ENCODE results near the gene PLXNA2.

Gene PLXNA2

DNA sequence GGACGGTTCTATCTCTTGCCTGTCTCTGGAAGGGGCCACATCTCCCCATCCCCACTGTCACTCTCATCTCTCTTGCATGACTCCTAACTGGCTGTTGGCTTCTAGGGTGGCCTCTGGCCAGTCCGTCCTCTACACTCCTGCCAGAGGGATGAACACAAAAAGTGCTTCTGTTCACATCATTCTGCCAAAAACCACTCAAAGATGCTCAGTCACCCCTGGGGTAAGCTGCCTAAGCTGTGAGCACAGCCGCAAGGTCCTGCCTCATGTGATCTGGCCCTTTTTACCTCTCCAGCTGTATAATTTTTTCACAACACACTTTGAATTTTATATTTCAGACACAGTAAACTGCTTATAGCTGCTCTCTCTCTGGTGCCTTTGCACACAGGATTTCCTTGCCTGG is 235.7 kb downstream of the PLXNA2 start:
- no peak for DNase-seq

DNA sequence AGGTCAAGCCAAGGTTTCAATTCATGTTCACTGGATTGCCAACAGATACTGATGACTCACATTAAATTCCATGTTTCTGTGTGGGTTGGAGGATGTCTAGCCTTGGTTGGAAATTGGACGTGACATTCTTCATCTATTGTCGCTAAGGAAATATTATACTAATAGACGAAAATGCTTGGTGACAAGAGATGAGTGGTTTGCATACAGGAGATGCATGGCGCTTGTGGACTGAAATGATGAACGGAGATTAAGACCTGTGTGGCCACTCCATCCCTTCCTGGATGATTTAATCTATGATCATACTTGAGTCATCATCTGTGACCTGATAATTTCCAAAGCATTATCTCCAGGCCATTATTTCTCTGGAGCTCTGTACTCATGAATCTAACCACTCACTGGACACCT is 236.2 kb downstream of the PLXNA2 start:
- DNase-seq = no peak

DNA sequence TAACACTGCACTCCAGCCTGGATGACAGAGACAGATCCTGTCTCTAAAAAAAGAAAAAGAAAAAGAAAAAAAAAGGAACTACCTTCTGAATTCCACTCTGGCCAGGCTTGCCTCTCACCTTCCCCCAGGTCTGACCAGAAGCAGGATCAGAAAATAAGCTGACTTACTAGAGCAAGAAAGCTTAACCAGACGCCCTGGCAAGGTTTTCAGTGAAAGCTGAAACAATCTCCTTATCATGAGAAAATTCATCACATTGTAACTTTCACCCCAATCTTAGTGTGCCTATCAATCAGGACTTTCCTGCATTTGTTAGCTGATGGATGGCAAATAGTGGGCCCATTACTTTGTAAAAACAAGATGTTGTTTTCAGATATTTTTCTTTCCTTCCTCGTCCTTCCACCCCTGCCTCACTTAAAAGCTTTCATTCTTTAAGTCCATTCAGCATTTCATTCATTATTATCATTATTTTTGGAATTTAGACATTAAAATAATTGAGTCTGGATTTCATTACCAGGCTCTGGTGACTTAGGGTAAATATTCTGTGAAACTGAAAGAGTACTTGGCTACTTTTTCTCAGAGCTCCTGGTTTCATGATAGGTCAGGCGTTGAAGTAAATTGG is 236.8 kb downstream of the PLXNA2 start:
- no peak for DNase-seq

DNA sequence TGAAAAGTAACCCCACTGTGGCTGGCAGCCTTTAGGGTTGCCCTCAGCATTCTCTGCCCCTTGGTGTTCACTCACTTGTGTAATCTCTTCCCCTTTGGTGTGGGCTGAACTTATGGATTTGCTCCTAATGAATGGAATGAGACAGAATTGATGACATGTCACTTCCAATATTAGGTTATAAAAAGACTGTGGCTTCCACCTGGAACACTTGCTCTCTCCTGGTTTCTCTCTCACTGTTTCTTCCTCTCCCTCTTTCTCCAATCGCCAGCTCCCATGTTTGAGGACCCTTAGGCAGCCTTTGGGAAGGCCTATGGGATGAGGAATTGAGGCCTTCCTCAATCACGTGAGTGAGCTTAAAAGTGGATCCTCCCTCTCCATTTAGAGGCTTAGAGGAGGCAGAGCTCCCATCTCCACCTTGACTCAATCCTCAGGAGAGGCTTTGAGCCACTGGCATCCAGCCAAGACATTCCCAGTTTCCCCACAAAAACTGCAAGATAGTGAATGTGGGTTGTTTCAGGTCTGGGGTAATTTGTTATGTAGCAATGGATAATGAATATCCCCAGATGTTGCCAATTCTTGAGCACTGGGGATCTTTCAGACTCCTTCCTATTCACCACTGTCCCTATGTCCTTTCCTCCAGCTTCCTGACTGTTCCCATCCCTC is 237.8 kb downstream of the PLXNA2 start:
- no peak for DNase-seq

DNA sequence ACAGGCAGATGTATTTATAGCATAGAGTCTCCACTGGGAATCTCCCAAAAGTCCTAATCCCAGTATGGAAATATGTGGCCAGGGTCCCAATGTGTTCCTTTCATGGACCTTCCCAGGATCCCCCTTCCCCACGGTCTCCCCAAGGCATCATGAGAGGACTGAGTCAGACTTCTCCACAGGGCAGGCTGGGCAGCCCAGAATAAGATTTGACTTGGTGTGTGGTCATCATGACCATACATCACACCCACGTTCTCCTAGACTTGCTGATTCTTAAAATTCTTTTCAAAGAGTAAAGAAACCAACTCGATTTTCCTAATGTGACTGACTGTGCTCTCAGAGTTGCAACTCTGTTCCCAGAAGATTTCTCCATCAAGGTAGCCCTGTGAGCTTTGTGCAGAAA is 239.3 kb downstream of the PLXNA2 start:
- no peak for DNase-seq

DNA sequence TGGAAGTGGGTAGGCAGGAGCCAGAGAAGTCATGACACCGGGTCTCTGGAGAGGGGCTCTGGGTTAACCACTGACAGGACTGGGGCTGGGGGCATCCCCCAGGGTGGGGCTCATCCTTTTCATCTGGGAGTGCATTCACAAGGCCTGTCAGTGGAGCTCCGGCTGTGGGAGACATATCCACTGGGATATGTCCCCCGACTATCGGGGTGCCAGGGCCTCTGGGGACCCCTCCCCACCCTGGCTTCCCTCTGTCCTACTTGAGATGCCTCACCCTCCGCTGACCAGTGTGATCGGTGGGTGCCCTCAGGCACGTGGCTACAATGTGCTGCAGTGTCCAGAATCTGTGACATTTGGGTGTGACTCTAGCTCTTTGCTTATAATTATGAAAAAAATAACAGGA is 240.9 kb downstream of the PLXNA2 start:
- no peak for DNase-seq

DNA sequence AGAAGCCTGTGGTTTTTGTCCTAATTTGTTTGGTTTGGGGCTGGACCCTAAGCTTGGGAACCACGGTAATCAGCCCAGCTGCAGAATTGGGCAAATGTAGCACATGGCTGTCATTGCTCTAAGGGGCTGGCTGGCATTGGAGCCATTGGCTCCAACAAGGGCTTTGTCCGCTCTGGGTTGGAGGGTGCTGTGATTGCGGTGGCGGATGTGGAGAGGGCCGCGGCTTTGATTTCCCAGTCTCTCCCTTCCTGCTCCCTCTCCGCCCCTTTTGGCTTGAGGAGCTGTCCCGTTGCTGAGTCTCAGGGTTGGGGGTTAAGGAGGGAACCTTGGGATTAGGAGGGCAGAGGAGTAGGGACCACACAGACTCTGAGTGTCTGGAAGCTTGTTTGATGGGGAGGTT is 241.5 kb downstream of the PLXNA2 start:
- no peak for DNase-seq

DNA sequence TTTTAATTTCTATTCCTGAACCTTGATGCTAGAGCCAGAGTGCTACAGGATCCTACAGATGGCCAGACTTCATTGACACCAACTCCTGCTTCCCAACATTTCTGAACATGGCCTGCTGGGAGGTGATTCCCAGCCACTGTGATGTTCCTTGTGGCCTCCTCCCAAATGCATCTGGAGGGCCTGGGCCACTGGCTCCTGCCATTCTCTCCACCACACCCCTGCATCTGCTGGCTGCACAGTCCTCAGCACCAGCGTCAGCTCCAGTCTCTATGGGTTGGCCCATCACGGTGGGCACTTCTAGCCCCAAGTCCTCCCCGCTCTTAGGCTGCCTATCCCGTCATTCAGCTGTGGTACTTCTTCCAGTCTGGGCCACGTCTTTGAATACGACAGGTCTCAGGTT is 242.1 kb downstream of the PLXNA2 start:
- no peak for DNase-seq

DNA sequence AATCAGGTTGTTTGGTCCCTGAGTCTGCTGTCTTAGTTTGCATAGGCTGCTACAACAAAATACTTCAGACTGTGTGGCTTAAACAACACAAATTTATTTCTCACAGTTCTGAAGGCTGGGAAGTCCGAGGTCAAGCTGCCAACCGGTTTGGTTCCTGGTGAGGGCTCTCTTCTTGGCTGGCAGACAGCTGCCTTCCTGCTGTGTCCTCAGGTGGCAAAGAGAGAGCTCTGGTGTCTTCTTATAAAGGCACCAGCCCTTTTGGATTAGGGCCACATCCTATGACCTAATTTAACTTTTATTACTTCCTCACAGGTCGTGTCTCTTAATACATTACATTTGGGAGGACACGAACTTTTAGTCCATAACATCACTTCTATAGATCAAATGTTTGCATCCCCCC is 243.7 kb downstream of the PLXNA2 start:
- no peak for DNase-seq

DNA sequence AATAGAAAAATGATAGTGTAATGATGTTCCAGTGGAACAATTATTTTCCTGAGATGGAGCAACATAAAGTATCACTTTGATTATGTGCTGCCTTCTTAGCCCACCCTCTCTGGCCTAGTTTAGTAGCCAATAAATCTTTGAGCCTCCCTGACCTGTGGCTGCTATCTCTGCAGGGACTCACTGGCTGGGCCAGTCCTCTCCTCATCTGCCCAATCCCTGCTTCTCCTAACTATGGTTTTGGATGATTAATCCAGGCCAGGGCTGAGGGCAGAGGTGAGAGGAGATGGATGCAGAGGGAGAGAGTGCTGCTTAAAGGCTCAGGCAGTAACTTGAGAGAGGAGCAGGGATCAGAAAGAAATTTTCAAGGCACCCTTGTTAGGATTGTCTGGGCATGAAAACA is 244.2 kb downstream of the PLXNA2 start:
- DNase-seq = no peak

DNA sequence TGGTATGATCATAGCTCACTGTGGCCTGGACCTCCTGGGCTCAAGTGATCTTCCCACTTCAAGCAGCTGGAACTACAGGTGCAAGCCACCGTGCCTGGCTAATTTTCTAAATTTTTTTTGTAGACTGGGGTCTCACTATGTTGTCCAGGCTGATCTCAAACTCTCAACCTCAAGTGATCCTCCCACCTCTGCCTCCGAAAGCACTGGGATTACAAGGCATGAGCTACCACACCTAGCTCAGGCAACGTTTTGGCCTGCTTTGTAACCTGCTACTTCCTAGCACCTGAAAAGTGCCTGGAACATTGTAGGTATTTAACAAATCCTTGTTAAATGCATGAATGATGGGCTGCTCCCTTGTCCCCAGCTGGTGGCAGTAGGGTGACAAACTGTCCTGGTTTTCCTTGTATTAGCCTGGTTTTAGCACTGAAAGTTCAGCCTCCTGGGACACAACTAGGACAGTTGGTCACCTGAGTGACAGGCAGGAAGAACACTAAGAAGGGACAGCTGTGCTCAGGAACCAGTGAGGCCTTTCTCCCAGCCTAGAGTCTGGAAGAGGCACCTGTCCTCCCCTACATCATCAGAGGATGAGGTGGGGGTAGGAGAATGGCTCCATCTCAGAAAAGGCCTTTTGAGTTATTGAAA is 244.8 kb downstream of the PLXNA2 start:
- DNase-seq = no peak

DNA sequence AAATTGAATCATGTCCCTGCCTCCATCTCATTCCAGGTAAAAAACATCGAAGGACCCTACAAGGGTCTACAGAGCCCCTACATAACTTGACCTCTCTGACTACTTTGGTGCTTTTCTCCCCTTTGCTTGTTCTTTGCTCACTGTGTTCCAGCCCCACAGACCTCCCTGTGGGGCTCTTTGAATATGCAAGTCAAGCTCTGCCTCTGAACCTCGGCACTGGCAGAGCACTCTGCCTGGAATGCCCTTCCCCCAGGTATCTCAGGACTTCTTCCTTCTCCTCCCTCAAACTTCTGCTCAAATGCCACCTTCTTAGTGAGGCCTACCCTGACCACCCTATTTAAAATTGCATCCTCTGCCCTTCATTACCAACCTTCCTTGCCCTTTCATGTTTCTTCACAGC is 245.5 kb downstream of the PLXNA2 start:
- DNase-seq = no peak

DNA sequence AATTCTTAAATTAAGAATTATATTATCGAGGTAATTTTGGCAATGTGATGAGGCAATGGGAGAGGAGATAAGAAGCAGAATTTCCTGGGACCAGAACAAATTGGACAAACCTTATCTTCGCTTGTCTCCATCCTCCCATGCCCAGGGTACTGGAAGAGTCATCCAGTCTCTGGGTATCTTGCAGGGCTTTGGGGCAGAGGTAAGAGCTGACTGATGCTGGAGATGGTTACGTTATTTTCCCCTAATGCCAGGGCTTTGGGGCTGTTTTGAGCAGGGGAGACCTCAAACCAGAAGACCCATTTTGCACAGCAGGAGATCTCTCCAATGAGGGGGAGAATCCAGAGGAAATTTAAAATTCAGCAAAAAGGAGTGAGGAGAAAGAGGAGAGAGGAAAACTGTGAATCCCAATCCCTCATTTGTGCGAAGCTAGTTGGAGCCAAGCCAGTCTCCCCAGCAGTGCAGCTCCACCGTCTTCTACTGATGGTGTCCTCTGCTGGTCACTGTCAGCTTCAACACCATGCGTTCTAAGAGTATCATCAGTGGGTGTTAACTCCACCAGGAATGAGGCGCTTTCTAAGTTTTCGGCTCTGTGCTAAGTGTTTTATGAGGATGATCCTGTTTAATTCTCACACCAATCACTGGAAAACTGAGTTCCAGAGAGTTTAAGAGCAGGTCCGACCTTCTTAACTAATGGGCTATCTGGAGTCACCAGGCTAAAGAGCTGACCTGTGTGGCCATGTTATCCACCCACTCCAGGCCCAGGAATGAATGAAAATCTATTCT is 246.5 kb downstream of the PLXNA2 start:
- DNase-seq = no peak

DNA sequence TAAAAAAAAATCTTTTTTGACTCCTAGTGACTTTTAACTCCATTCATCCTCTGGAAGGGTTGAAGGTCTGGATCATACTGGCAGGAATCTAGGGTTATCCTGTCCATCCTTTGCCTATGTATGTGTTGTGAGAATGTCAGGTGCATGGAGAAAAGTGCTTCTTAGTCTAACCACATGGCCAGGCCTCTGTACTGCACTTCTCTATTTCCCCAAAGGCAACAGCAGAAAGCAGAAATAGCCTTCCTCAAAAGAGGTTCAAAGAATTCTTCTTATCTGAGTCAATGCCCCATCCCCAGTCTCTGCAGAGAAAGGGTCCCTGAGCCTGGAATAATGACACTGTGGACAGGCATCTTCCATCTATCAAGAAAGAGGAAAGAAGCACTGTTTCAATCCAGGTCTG is 247.5 kb downstream of the PLXNA2 start:
- no peak for DNase-seq

DNA sequence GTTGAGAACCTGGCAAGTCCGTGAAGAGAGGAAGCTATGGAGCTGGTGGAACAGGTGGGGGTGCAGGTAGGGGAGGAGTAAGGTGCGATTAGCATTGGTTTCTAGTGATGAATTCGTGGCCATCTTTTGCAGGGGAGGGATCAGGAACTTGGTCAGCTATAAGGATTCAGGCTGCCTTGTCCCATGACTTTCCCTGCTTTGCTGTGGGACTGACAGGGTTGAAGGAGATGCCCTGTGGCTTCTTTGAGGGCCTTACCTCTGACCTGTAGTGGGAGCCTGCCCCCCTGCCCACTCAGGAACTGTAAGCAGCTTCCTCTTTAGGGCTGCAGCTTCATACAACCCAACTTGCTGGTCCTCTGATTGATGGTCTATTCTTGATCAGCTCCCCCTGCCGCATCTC is 248.6 kb downstream of the PLXNA2 start:
- no peak for DNase-seq

DNA sequence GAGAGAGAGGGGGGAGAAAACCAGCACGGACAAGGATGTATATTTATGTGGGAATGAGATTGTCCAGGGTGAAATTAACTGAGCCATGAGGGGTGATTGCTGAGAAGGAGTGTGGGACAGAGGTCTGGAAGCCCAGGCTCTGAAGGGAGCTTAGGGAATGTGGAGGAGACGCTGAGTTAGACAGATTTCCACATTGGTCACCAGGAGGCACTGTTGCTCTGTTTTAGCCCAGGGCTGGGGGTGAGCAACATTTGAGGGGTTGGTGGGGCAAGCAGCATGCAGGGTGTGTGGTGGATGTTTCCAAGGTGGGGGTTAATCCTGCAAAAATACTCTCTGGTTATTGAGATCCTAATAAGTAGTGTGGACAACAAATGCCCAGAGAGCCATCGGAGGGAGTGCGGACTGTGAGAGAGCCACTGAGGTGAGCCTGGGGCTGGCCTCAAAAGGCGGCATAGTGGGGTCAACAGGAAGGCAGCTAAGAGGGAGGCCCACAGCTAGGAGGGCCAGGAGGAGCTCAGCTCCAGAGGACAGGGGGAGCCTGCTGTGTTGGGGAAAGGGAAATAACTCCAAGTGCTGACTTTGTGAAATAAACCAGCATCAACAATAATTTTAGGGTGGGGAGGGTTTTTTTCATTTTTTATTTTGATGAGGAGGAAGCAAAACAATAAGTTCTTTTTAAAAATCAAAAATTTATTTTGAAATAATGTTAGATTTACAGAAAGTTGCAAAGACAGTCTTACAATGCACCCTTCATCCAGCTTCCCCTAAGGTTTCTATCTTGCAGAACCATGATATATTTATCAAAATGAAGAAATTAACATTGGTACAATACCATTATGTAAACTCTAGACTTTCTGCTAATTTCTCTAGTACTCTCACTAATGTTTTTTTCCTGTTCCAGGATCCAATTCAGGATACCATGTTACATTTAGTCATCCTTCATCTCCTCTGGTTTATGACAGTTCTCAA is 250.4 kb downstream of the PLXNA2 start:
- DNase-seq = no peak

DNA sequence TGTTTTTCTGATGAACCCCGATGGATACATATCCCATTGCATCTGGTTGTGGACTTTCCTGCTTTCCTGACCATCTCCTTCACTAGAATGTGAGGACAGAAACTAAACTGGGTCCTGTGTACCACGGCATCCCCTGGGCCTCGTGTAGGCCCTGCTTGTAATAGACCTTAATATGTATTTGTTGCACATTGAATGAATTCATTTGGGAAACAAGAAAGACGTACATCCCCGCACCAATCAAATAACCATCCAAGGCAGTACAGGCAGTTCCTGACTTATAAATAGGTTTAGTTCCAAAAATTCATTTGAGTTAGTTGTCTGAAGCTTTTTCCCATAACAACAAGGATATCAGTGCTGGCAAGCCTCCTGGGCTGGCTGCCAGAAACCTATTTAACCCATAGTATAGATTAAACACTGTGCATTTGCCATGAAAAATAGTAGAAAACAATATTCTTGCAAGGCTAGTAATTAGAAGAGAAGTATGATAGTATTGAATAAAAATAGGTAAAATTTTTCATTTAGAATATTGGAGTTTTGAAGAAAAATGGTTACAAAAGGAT is 251.4 kb downstream of the PLXNA2 start:
- no peak for DNase-seq

DNA sequence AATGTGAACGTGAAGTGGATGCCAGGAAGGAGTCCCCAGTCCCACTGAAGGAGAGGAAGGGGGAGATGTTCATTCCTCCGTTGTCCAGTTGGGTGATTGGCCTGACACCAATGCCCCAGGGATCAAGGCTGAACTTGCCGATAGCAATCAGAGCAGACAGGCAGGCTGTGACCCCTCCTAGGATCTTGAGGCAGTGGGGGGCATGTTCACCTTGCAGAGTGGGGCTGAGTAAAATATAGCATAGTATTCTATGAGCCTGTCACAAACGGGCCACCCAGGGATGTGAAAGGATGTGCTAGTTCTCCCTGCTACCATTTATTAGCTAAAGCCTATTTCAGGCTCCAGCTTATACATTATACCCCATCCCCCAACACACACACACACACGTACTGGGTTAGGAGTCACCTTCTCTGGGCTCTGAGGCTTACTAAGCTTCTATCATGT is 252.6 kb downstream of the PLXNA2 start:
- DNase-seq = no peak

DNA sequence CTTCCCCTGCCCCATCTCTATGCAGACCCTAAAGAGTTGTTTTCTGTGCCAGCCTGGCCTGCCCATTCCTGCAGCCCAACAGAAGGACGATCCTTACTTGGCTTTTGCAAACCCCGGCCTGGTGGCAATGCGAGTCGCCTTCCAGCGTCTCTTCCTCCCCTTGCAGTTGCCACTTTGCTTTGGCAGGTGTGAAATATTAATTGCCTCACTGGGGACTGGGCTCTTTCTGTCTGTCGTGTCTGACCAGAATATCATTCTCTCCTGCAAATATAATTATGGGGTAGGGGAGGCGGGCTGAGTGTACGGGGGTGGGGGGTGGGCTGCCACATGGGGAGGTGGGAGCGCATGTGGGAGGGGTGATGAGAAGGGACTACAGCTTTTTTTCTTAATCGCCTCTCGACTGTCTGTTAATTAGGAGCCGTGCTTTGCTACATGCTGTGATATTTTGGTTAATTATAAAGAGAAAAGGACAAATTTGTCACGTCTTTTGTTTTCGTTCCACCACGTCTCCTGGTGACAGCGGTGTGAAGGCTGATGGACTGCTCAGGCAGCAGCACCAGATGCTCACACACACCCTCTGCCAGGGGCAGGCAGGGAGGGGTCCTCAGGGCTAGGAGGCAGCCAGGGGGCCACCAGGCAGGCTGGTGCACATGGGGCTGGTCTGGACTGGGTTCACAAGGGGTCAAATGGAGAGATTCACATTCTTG is 253.2 kb downstream of the PLXNA2 start:
- peak; percentile 78 for DNase-seq

DNA sequence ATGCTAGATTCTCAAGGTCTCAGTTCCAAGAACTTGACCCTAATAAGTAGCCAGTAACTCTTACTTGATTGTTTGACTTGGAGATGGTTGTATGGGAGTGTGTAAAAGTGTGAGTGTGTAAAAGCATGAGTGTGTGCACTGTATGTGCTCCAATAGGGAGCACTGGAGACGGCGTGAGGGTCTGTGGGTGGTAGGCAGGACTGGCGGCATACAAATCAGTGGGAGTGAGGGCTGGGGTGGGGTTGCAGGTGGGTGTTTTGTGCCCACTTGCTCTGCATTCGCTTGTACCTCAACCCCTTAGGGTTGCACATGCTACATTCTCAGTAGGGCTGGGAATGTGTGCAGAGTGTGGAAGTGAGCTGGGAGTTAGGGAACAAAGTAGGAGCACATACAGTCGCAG is 253.7 kb downstream of the PLXNA2 start:
- no peak for DNase-seq

DNA sequence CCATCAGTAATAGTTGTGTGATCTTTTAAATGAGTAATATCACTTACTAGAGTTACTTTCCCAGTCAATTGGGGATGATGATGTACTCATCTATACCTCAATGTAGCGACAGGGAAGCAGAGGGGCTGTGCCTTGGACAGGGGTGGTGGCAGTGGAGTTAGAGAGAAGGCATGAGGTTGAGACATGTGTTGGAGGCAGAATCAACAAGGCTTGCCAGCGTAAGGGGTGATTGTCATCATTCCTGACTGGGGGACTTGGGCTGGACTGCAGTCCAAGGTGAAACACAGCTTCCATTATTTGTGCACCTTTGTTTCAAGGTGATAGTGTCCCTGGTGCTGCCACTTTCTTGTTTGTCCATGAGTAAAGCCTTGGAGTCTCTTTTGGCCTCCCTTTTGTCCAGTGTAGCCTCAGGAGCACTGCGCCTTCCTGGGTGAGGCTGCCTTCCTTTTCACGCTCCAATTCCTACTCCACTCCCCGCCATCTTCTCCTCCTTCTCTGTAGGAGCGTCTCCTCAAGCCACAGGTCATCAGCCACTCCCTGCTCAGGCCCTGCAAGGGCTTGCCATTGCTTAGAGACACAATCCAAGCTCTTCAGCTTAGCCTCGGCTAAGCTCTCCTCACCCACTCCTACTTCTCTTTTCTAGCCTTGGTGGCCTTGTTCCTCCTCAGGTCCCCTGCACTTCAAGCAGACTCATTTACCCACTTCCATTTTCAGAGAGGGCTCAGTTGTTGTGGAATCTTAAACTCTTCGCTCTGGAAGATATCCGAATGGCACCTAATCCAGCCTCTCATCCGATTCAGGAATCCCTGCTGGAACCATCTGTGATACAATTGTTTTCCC is 255.6 kb downstream of the PLXNA2 start:
- DNase-seq = no peak

Data from NCI-H1417 treated with DMSO at 0.1 percent for 48 hours (cell line).